GM21515 (cell line): Measurements from ENCODE around the gene NIN.

Source experiments
- ATAC-seq: cut with Tn5 transposase; IDR thresholded peaks from one replicate; pipeline ENCODE4 v1.9.1; 2021; ENCODE audit not compliant: unreplicated experiment

Gene NIN

GRCh38 chr14:50844391-50844790 is 13.4 kb upstream of the NIN start:
- ATAC-seq: no peak

- no peak for ATAC-seq
Observed at GRCh38 chr14:50839691-50840090, 8.7 kb upstream of the NIN start.

- no peak for ATAC-seq
Observed at GRCh38 chr14:50839048-50839447, 8.1 kb upstream of the NIN start.

- no peak for ATAC-seq
Observed at GRCh38 chr14:50837850-50838470, 7.0 kb upstream of the NIN start.

- ATAC-seq: no peak
Observed at GRCh38 chr14:50837271-50837670, 6.3 kb upstream of the NIN start.

GRCh38 chr14:50836515-50836914 is 5.6 kb upstream of the NIN start:
- no peak for ATAC-seq

GRCh38 chr14:50835280-50835679 is 4.3 kb upstream of the NIN start:
- no peak for ATAC-seq

- ATAC-seq: no peak
Observed at GRCh38 chr14:50834802-50835276, 3.9 kb upstream of the NIN start.

GRCh38 chr14:50832935-50833630 is 2.1 kb upstream of the NIN start:
- no peak for ATAC-seq

GRCh38 chr14:50831726-50832168 is 785 bp upstream of the NIN start:
- no peak for ATAC-seq

GRCh38 chr14:50830044-50830931 is 674 bp downstream of the NIN start:
- peak; percentile 34 for ATAC-seq

GRCh38 chr14:50829489-50830043 is 1.4 kb downstream of the NIN start:
- no peak for ATAC-seq

GRCh38 chr14:50828721-50829488 is 2.1 kb downstream of the NIN start:
- ATAC-seq: no peak

GRCh38 chr14:50826681-50827080 is 4.3 kb downstream of the NIN start:
- ATAC-seq: no peak

- ATAC-seq: no peak
Observed at GRCh38 chr14:50825307-50825706, 5.7 kb downstream of the NIN start.

- ATAC-seq: peak; percentile 59
Observed at GRCh38 chr14:50823762-50824636, 7.0 kb downstream of the NIN start.

- peak; percentile 21 for ATAC-seq
Observed at GRCh38 chr14:50823051-50823761, 7.8 kb downstream of the NIN start.

GRCh38 chr14:50822501-50823042 is 8.4 kb downstream of the NIN start:
- peak; percentile 24 for ATAC-seq
